ENCODE data around the gene SERINC3. TPM values are rescaled to one million over a fixed set of nuclear protein-coding genes. Genes with fewer than 3 reads are reported as not detected.

Gene SERINC3
- total RNA-seq, 1 donor from 2014 or later = 44.9 TPM

DNA sequence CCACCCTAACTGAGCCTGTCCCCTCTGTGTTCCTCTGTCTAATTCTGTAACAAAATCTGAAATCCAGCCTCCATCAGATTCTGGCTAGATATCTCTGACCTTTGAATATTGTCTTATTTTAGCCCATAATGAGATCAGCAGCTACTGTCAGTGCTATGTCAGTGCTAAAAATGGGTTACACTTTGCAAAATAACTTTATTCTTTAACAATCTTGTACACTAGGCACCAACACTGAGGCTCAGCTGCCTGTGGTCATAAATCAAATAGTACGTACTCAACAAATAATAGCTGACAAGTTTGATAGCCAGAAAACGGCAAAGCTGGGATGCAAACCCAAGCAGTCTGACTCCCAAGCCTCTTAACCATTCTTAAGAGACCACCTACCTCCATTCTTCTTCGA lies 24.1 kb downstream of the SERINC3 start:
- H3K27me3 ChIP-seq (ENCODE audit: control insufficient read depth in 3 of 3, insufficient read depth in 3 of 3, low read length in 3 of 3) = no peaks in the 10 kb centered on the region
- peak overlapping the region; percentile 3 for H3K27ac ChIP-seq (ENCODE audit: low read depth, low read length)
- H3K36me3 ChIP-seq (ENCODE audit: control insufficient read depth in 3 of 3, insufficient read depth in 3 of 3, low read length in 3 of 3) = peaks cover 30 to 73% (median 70%) of the 10 kb centered on the region in 3 donors
- H3K4me3 ChIP-seq (ENCODE audit: low read length in 3 of 3) = no peak overlapping the region
- no peak overlapping the region for H3K9ac ChIP-seq (ENCODE audit: low read depth in 1 of 3, low read length in 3 of 3)
- H3K4me1 ChIP-seq (ENCODE audit: control insufficient read depth in 3 of 3, insufficient read depth in 3 of 3, low read length in 3 of 3) = peaks cover 10 to 30% (median 17%) of the 10 kb centered on the region in 3 donors
- no peaks in the 10 kb centered on the region for H3K9me3 ChIP-seq (ENCODE audit: control insufficient read depth in 3 of 3, low read length in 3 of 3)

DNA sequence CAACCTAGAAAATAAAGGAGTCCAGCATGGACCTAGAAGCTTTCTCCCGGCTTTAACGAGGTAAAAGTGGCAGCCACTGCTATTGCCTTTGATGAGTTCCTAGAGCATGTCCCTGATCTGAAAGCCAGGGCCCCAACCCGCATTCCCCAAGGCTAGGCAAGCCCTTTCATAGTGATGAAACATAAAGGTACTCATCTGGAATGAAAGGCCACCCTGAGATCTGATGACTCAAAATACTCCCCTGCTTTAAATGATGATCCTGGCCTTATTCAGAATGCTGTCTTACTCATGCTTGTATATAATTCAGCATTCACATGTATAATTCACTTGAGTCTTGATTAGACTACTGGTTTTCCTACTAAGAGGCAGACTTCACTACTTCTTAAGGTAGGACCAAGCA lies 24.9 kb downstream of the SERINC3 start:
- no peak overlapping the region for H3K9ac ChIP-seq (ENCODE audit: low read depth in 1 of 3, low read length in 3 of 3)
- no peaks in the 10 kb centered on the region for H3K9me3 ChIP-seq (ENCODE audit: control insufficient read depth in 3 of 3, low read length in 3 of 3)
- H3K36me3 ChIP-seq (ENCODE audit: control insufficient read depth in 3 of 3, insufficient read depth in 3 of 3, low read length in 3 of 3) = peaks cover 29 to 71% (median 69%) of the 10 kb centered on the region in 3 donors
- H3K27me3 ChIP-seq (ENCODE audit: control insufficient read depth in 3 of 3, insufficient read depth in 3 of 3, low read length in 3 of 3) = no peaks in the 10 kb centered on the region
- no peak overlapping the region for H3K4me3 ChIP-seq (ENCODE audit: low read length in 3 of 3)
- peak overlapping the region; percentile 3 for H3K27ac ChIP-seq (ENCODE audit: low read depth, low read length)
- H3K4me1 ChIP-seq (ENCODE audit: control insufficient read depth in 3 of 3, insufficient read depth in 3 of 3, low read length in 3 of 3) = peaks cover 11 to 33% (median 17%) of the 10 kb centered on the region in 3 donors

DNA sequence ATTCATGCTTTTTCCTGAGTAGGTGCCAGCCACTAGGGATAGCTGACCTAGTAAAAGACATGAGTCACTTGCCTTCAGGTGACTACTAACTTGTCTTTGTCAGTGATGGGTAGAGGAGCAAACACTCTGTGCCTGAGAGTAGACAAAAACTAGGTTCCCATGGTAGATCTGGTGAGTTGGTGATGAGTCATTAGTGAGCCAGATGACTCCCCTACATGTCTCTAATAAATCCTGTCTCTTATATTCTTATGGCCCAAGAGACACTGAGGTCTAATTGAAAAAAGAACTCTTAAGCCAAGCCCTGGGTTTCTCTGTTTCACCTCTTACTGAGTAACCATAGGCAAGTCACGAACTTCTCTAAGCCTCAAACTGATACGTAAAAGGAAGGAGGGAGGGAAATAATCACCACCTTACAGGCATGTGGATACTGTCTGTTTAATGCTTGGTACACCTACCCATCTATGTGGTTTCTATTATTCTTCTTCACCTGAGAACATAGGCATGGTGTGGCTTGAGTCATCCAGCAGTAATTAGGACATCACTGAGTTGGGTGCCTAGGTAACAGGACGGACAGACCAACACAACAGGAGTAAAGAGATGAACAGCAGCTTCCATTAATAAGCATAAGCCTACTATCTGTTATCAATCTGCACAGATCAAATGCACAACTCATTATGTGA lies 25.9 kb downstream of the SERINC3 start:
- no peak overlapping the region for H3K4me3 ChIP-seq (ENCODE audit: low read length in 3 of 3)
- peak overlapping the region; percentile 48 for H3K27ac ChIP-seq (ENCODE audit: low read depth, low read length)
- H3K9me3 ChIP-seq (ENCODE audit: control insufficient read depth in 3 of 3, low read length in 3 of 3) = no peaks in the 10 kb centered on the region
- H3K9ac ChIP-seq (ENCODE audit: low read depth in 1 of 3, low read length in 3 of 3) = no peak overlapping the region
- H3K4me1 ChIP-seq (ENCODE audit: control insufficient read depth in 3 of 3, insufficient read depth in 3 of 3, low read length in 3 of 3) = peaks cover 7 to 26% (median 14%) of the 10 kb centered on the region in 3 donors
- no peaks in the 10 kb centered on the region for H3K27me3 ChIP-seq (ENCODE audit: control insufficient read depth in 3 of 3, insufficient read depth in 3 of 3, low read length in 3 of 3)
- H3K36me3 ChIP-seq (ENCODE audit: control insufficient read depth in 3 of 3, insufficient read depth in 3 of 3, low read length in 3 of 3) = peaks cover 27 to 71% (median 69%) of the 10 kb centered on the region in 3 donors

DNA sequence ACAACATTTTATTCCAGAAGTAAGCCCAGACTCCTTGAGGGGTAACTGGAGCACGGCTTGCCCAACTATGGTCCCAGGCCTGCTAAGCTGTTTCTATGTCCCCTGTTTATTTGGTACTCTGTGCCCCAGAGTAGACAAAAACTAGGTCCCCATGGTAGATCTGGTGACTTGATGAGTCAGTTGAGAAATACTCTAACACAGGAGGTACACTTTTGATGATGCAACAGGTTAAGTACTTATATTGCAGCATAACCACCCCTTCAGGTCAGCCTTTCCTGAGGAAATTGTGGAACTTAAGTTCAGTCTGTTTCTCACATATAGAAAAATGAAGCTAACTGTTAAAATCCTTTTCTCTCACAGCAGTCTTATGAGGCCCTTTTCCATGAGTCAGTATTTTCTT lies 26.6 kb downstream of the SERINC3 start:
- no peak overlapping the region for H3K9ac ChIP-seq (ENCODE audit: low read depth in 1 of 3, low read length in 3 of 3)
- H3K27me3 ChIP-seq (ENCODE audit: control insufficient read depth in 3 of 3, insufficient read depth in 3 of 3, low read length in 3 of 3) = no peaks in the 10 kb centered on the region
- H3K27ac ChIP-seq (ENCODE audit: low read depth, low read length) = peak overlapping the region; percentile 48
- H3K36me3 ChIP-seq (ENCODE audit: control insufficient read depth in 3 of 3, insufficient read depth in 3 of 3, low read length in 3 of 3) = peaks cover 24 to 66% (median 63%) of the 10 kb centered on the region in 3 donors
- H3K4me3 ChIP-seq (ENCODE audit: low read length in 3 of 3) = no peak overlapping the region
- H3K9me3 ChIP-seq (ENCODE audit: control insufficient read depth in 3 of 3, low read length in 3 of 3) = no peaks in the 10 kb centered on the region
- peaks cover 3 to 20% (median 9%) of the 10 kb centered on the region in 3 donors for H3K4me1 ChIP-seq (ENCODE audit: control insufficient read depth in 3 of 3, insufficient read depth in 3 of 3, low read length in 3 of 3)

DNA sequence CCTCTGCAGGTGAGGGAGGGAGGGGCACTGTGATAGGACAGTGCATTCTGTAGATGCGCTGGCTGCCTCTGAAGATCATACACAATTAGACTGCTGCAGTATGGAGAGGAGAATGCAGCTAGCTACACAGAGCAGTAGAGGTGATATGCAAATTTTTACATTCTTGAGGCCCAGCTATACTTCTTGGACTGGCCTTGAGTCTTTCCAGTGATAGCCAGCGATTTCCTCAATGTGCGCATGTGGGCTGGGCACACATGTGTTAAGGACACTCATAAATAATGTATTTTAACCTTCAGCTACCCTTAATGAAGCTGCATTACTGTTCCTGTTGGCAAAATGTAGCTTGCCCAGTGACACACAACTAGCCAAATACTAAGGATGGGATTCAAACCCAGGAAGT lies 27.2 kb downstream of the SERINC3 start:
- no peak overlapping the region for H3K4me3 ChIP-seq (ENCODE audit: low read length in 3 of 3)
- peak overlapping the region; percentile 48 for H3K27ac ChIP-seq (ENCODE audit: low read depth, low read length)
- H3K9ac ChIP-seq (ENCODE audit: low read depth in 1 of 3, low read length in 3 of 3) = no peak overlapping the region
- H3K9me3 ChIP-seq (ENCODE audit: control insufficient read depth in 3 of 3, low read length in 3 of 3) = no peaks in the 10 kb centered on the region
- peaks cover 2 to 18% (median 6%) of the 10 kb centered on the region in 3 donors for H3K4me1 ChIP-seq (ENCODE audit: control insufficient read depth in 3 of 3, insufficient read depth in 3 of 3, low read length in 3 of 3)
- no peaks in the 10 kb centered on the region for H3K27me3 ChIP-seq (ENCODE audit: control insufficient read depth in 3 of 3, insufficient read depth in 3 of 3, low read length in 3 of 3)
- peaks cover 24 to 67% (median 64%) of the 10 kb centered on the region in 3 donors for H3K36me3 ChIP-seq (ENCODE audit: control insufficient read depth in 3 of 3, insufficient read depth in 3 of 3, low read length in 3 of 3)

DNA sequence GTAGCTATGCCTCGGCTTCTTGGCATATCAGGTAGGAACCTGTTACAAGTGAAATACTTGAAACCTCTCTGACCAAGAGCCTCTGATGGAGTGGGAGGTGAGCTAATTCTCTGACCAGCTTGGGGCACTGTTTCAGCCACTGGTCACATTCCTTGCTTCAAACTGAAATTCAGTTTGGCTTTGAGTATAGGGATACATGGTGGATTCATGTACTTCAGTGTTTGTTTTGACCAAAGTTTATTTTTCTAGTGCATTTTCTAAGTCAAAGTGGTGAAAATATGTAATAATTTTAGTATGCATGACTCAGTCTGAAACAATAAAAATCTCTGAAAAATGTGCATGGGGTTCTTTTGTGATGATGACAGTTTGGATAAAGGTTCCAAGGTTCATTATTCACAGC lies 27.6 kb downstream of the SERINC3 start:
- no peaks in the 10 kb centered on the region for H3K9me3 ChIP-seq (ENCODE audit: control insufficient read depth in 3 of 3, low read length in 3 of 3)
- peaks cover 2 to 18% (median 6%) of the 10 kb centered on the region in 3 donors for H3K4me1 ChIP-seq (ENCODE audit: control insufficient read depth in 3 of 3, insufficient read depth in 3 of 3, low read length in 3 of 3)
- no peak overlapping the region for H3K4me3 ChIP-seq (ENCODE audit: low read length in 3 of 3)
- H3K36me3 ChIP-seq (ENCODE audit: control insufficient read depth in 3 of 3, insufficient read depth in 3 of 3, low read length in 3 of 3) = peaks cover 24 to 68% (median 63%) of the 10 kb centered on the region in 3 donors
- H3K27me3 ChIP-seq (ENCODE audit: control insufficient read depth in 3 of 3, insufficient read depth in 3 of 3, low read length in 3 of 3) = no peaks in the 10 kb centered on the region
- no peak overlapping the region for H3K27ac ChIP-seq (ENCODE audit: low read depth, low read length)
- no peak overlapping the region for H3K9ac ChIP-seq (ENCODE audit: low read depth in 1 of 3, low read length in 3 of 3)

DNA sequence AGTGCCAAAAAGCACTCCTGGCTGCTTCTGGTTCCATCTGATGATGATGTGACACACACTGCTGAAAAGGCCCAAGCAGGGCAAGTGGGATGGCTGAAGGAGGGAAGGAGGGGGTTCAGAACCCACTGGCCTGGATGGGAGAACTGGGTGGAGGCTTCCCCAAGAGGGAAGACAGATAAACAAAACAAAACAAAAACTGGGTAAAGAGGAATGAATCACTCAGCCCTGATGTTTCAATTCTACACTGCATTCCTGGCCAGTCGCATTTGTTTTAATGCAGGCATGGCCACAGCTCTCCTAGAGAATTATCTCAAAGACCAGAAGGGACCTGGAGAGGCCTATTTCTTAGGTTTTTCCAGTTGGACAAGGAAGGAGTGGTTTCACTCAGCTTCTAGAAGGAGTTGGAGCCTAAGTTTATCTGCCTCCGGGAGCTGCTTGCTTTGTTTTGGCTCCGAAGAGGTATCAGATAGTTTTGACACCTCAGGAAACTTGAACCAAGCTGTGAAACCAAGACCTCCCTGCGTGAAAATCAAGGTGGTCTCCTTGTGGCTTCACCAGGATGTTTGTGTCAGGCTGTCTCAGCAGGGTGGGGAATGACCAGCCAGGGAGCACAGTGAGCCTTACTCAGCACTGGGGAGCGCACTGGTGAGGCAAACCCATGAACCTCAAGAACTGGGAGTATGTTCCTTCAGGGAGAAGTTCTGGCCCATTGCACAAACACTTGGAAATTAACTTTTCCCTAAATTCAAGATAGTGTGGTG lies 30.1 kb downstream of the SERINC3 start:
- Histone ChIP-seq H3K4me1 (ENCODE audit: control insufficient read depth in 3 of 3, insufficient read depth in 3 of 3, low read length in 3 of 3) (peaks cover 0 to 11% (median 2%) of the 10 kb centered on the region in 3 donors), H3K9ac (ENCODE audit: low read depth in 1 of 3, low read length in 3 of 3) (peak overlapping the region in 1 of 3 donors; percentile 10), H3K9me3 (ENCODE audit: control insufficient read depth in 3 of 3, low read length in 3 of 3) (no peaks in the 10 kb centered on the region), H3K36me3 (ENCODE audit: control insufficient read depth in 3 of 3, insufficient read depth in 3 of 3, low read length in 3 of 3) (peaks cover 33 to 64% (median 60%) of the 10 kb centered on the region in 3 donors), H3K27me3 (ENCODE audit: control insufficient read depth in 3 of 3, insufficient read depth in 3 of 3, low read length in 3 of 3) (no peaks in the 10 kb centered on the region), H3K27ac (ENCODE audit: low read depth, low read length) (no peak overlapping the region), H3K4me3 (ENCODE audit: low read length in 3 of 3) (no peak overlapping the region)

DNA sequence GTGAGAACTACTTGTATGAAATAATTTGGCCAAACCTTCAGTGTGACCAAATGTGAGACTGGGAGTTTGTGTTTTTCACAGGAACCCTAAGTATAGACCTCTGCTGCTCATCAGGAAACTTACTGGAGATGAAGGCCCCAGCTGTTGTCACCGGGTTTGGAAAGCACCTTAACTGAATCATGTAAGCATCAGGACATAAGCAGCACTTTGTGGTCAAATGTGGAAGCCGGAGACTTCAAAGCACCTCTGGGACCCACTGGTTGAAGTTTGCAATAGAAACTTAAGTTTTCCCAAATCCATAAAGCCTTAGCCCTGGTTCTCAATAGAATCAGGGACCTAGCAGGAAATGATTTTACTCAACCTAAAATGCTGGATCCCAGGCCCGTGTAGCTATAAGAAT lies 31.9 kb downstream of the SERINC3 start:
- Histone ChIP-seq H3K36me3 (ENCODE audit: control insufficient read depth in 3 of 3, insufficient read depth in 3 of 3, low read length in 3 of 3) (peaks cover 28 to 51% (median 50%) of the 10 kb centered on the region in 3 donors), H3K27me3 (ENCODE audit: control insufficient read depth in 3 of 3, insufficient read depth in 3 of 3, low read length in 3 of 3) (no peaks in the 10 kb centered on the region), H3K9me3 (ENCODE audit: control insufficient read depth in 3 of 3, low read length in 3 of 3) (no peaks in the 10 kb centered on the region), H3K4me1 (ENCODE audit: control insufficient read depth in 3 of 3, insufficient read depth in 3 of 3, low read length in 3 of 3) (peaks cover 0 to 3% (median 2%) of the 10 kb centered on the region in 3 donors), H3K4me3 (ENCODE audit: low read length in 3 of 3) (no peak overlapping the region), H3K9ac (ENCODE audit: low read depth in 1 of 3, low read length in 3 of 3) (no peak overlapping the region), H3K27ac (ENCODE audit: low read depth, low read length) (no peak overlapping the region)

DNA sequence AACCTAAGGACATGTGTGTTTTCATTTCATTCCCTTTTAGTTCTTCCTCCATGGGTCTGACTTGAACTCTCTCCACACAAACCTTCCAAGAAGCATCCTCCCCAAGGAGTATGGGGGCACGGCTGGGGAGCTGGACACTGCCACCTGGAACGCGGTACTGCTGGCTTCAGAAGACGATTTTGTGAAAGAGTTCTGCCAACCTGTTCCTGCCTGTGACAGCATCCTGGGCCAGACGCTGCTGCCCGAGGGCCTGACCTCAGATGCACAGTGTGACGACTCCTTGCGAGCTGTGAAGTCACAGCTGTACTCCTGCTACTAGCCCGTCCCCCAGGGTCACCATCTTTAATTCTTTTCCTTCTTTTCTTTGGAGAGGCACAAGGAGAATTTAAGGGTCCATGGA lies 32.6 kb downstream of the SERINC3 start:
- Histone ChIP-seq H3K27me3 (ENCODE audit: control insufficient read depth in 3 of 3, insufficient read depth in 3 of 3, low read length in 3 of 3) (no peaks in the 10 kb centered on the region), H3K27ac (ENCODE audit: low read depth, low read length) (no peak overlapping the region), H3K36me3 (ENCODE audit: control insufficient read depth in 3 of 3, insufficient read depth in 3 of 3, low read length in 3 of 3) (peaks cover 26 to 48% (median 44%) of the 10 kb centered on the region in 3 donors)

DNA sequence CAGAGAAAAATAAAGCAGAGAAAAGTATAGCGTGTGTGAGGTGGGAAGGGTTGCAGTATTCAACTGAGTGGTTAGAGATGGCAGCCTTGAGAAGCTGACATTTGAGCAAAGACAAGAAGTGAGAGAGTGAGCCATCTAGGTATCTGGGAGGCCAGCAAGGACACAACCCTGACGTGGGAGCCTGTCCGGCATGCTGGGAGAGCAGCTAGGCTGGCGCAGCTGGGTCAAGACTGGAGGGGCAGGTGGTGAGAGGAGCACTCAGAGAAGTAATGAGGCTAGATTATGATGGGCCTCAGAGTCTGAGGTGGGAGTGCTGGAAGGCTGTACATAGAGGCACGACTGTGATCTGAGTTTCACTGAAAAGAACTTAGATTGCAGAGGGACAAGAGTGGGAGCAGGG lies 33.3 kb downstream of the SERINC3 start:
- Histone ChIP-seq H3K36me3 (ENCODE audit: control insufficient read depth in 3 of 3, insufficient read depth in 3 of 3, low read length in 3 of 3) (peaks cover 28 to 49% (median 40%) of the 10 kb centered on the region in 3 donors), H3K4me1 (ENCODE audit: control insufficient read depth in 3 of 3, insufficient read depth in 3 of 3, low read length in 3 of 3) (peaks cover 0 to 3% (median 2%) of the 10 kb centered on the region in 3 donors), H3K9ac (ENCODE audit: low read depth in 1 of 3, low read length in 3 of 3) (no peak overlapping the region), H3K27me3 (ENCODE audit: control insufficient read depth in 3 of 3, insufficient read depth in 3 of 3, low read length in 3 of 3) (no peaks in the 10 kb centered on the region), H3K27ac (ENCODE audit: low read depth, low read length) (no peak overlapping the region), H3K9me3 (ENCODE audit: control insufficient read depth in 3 of 3, low read length in 3 of 3) (no peaks in the 10 kb centered on the region), H3K4me3 (ENCODE audit: low read length in 3 of 3) (no peak overlapping the region)

More for the DNA sequence above, 32.6 kb downstream of the SERINC3 start:
- H3K9me3 ChIP-seq (ENCODE audit: control insufficient read depth in 3 of 3, low read length in 3 of 3) = no peaks in the 10 kb centered on the region
- peaks cover 0 to 3% (median 2%) of the 10 kb centered on the region in 3 donors for H3K4me1 ChIP-seq (ENCODE audit: control insufficient read depth in 3 of 3, insufficient read depth in 3 of 3, low read length in 3 of 3)
- no peak overlapping the region for H3K4me3 ChIP-seq (ENCODE audit: low read length in 3 of 3)
- no peak overlapping the region for H3K9ac ChIP-seq (ENCODE audit: low read depth in 1 of 3, low read length in 3 of 3)
